ENCODE measurements around the gene TPO.

Gene TPO

GRCh38 chr2:1437537-1437936 is 24.3 kb downstream of the TPO start:
- H3K27ac ChIP-seq, result no peak overlapping the region
- no peak overlapping the region for H3K4me3 ChIP-seq

- Histone ChIP-seq H3K4me3 (no peak overlapping the region), H3K27ac (peak overlapping the region in 1 of 21 experiments; percentile 25)
Measured at GRCh38 chr2:1438972-1439371, 25.7 kb downstream of the TPO start.

GRCh38 chr2:1440581-1440980 is 27.3 kb downstream of the TPO start:
- H3K27ac ChIP-seq, result peak overlapping the region in 7 of 21 experiments; percentile 10 to 55 (median 42)
- no peak overlapping the region for H3K4me3 ChIP-seq

- no peak overlapping the region for H3K27ac ChIP-seq
- H3K4me3 ChIP-seq, result no peak overlapping the region
Measured at GRCh38 chr2:1446301-1446700, 33.0 kb downstream of the TPO start.

GRCh38 chr2:1448009-1448408 is 34.7 kb downstream of the TPO start:
- Histone ChIP-seq H3K4me3 (no peak overlapping the region), H3K27ac (no peak overlapping the region)

- no peak overlapping the region for H3K4me3 ChIP-seq
- H3K27ac ChIP-seq, result no peak overlapping the region
Measured at GRCh38 chr2:1450915-1451314, 37.7 kb downstream of the TPO start.

- Histone ChIP-seq H3K27ac (no peak overlapping the region), H3K4me3 (no peak overlapping the region)
Measured at GRCh38 chr2:1451422-1451821, 38.2 kb downstream of the TPO start.

GRCh38 chr2:1453561-1453960 is 40.3 kb downstream of the TPO start:
- H3K27ac ChIP-seq, result no peak overlapping the region
- no peak overlapping the region for H3K4me3 ChIP-seq

GRCh38 chr2:1454346-1454745 is 41.1 kb downstream of the TPO start:
- H3K4me3 ChIP-seq, result no peak overlapping the region
- H3K27ac ChIP-seq, result no peak overlapping the region

GRCh38 chr2:1455466-1455865 is 42.2 kb downstream of the TPO start:
- Histone ChIP-seq H3K27ac (no peak overlapping the region), H3K4me3 (no peak overlapping the region)

- Histone ChIP-seq H3K27ac (no peak overlapping the region), H3K4me3 (no peak overlapping the region)
Measured at GRCh38 chr2:1458432-1458831, 45.2 kb downstream of the TPO start.

- H3K27ac ChIP-seq, result no peak overlapping the region
- no peak overlapping the region for H3K4me3 ChIP-seq
Measured at GRCh38 chr2:1459727-1460126, 46.5 kb downstream of the TPO start.

GRCh38 chr2:1460851-1461418 is 47.7 kb downstream of the TPO start:
- Histone ChIP-seq H3K27ac (no peak overlapping the region), H3K4me3 (no peak overlapping the region)

GRCh38 chr2:1461507-1462390 is 48.5 kb downstream of the TPO start:
- H3K4me3 ChIP-seq, result no peak overlapping the region
- H3K27ac ChIP-seq, result no peak overlapping the region

- H3K4me3 ChIP-seq, result no peak overlapping the region
- no peak overlapping the region for H3K27ac ChIP-seq
Measured at GRCh38 chr2:1462994-1463393, 49.7 kb downstream of the TPO start.

GRCh38 chr2:1472350-1472749 is 59.1 kb downstream of the TPO start:
- no peak overlapping the region for H3K4me3 ChIP-seq
- no peak overlapping the region for H3K27ac ChIP-seq

- Histone ChIP-seq H3K27ac (no peak overlapping the region), H3K4me3 (no peak overlapping the region)
Measured at GRCh38 chr2:1476617-1477195, 63.4 kb downstream of the TPO start.

- H3K27ac ChIP-seq, result no peak overlapping the region
Measured at GRCh38 chr2:1477196-1478040, 64.2 kb downstream of the TPO start.

GRCh38 chr2:1478311-1479305 is 65.3 kb downstream of the TPO start:
- no peak overlapping the region for H3K4me3 ChIP-seq
- no peak overlapping the region for H3K27ac ChIP-seq

More at GRCh38 chr2:1477196-1478040, 64.2 kb downstream of the TPO start:
- no peak overlapping the region for H3K4me3 ChIP-seq

Measured in skin epidermis (tissue), 12 donors.